HG03139 (cell line): Measurements from ENCODE around the gene ZBTB39.
"Not testable (repeated sequence)": the region's sequence is repeated elsewhere in the genome, so short reads cannot be mapped to it uniquely, and the experiment has no call there.

Source experiments
- ATAC-seq: cut with Tn5 transposase; IDR thresholded peaks from one replicate; pipeline ENCODE4 v1.9.1; 2021; ENCODE audit not compliant: unreplicated experiment

ZBTB39 gene

GRCh38 chr12:57001448-57001906, 4.9 kb downstream of the ZBTB39 start:
- ATAC-seq = no peak

- no peak for ATAC-seq
Observed at GRCh38 chr12:57000393-57000792, 6.0 kb downstream of the ZBTB39 start.

- no peak for ATAC-seq
Observed at GRCh38 chr12:56999456-56999855, 6.9 kb downstream of the ZBTB39 start.

GRCh38 chr12:56998981-56999380, 7.4 kb downstream of the ZBTB39 start:
- ATAC-seq = peak; percentile 65

GRCh38 chr12:56998316-56998715, 8.0 kb downstream of the ZBTB39 start:
- ATAC-seq = no peak

GRCh38 chr12:56996793-56997545, 9.4 kb downstream of the ZBTB39 start:
- no peak for ATAC-seq

GRCh38 chr12:56995930-56996496, 10.3 kb downstream of the ZBTB39 start:
- ATAC-seq = no peak

GRCh38 chr12:56995201-56995929, 11.0 kb downstream of the ZBTB39 start:
- no peak for ATAC-seq

- no peak for ATAC-seq
Observed at GRCh38 chr12:56994231-56994746, 12.1 kb downstream of the ZBTB39 start.

- ATAC-seq = no peak
Observed at GRCh38 chr12:56993346-56993745, 13.0 kb downstream of the ZBTB39 start.

GRCh38 chr12:56991319-56992246, 14.8 kb downstream of the ZBTB39 start:
- ATAC-seq = no peak

- ATAC-seq = no peak
Observed at GRCh38 chr12:56990648-56991318, 15.6 kb downstream of the ZBTB39 start.

- no peak for ATAC-seq
Observed at GRCh38 chr12:56989861-56990610, 16.3 kb downstream of the ZBTB39 start.

- no peak for ATAC-seq
Observed at GRCh38 chr12:56988207-56988739, 18.1 kb downstream of the ZBTB39 start.

- ATAC-seq = no peak
Observed at GRCh38 chr12:56987551-56988053, 18.7 kb downstream of the ZBTB39 start.

GRCh38 chr12:56987011-56987410, 19.3 kb downstream of the ZBTB39 start:
- no peak for ATAC-seq

GRCh38 chr12:56985714-56986113, 20.6 kb downstream of the ZBTB39 start:
- not testable (repeated sequence) for ATAC-seq

- ATAC-seq = no peak
Observed at GRCh38 chr12:56983386-56983785, 23.0 kb downstream of the ZBTB39 start.
